Measurements from ENCODE around the gene CTBP1. TPM values are rescaled to one million over a fixed set of nuclear protein-coding genes. Genes with fewer than 3 reads are reported as not detected.

Gene CTBP1
- total and polyA plus RNA-seq, 2 donors (not counting 1 experiment from before 2014, with no cell fraction given), result 212 to 343 TPM

DNA sequence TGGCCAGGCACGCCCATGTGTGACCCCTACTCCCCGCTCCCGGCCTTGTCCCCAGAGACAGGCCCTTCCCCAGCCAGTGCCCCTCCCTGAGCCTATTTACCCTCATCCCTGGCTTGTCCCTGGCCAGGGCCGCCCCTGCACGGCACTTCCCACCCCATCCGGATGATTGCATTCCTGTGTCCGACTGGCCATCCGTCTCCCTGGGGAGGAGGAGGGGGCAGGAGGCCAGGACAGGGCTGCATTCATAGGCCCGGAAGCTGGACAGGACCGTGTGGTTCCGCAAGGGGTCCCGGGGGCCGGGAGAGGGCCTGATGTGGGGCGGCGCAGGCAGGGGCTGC, 22.8 kb downstream of the CTBP1 start:
- ChIA-PET CTCF (no interaction called here), POLR2A (no interaction called here)
- Histone ChIP-seq H3K9me3 (ENCODE audit: control extremely low read depth in 1 of 3, control insufficient read depth in 2 of 3, insufficient read depth in 1 of 3, low read length in 2 of 3) (peaks cover 0 to 2% (median 0%) of the 10 kb centered on the region in 3 donors), H3K27me3 (replicated peaks in 1 of 4; ENCODE audit: control extremely low read depth in 1 of 4, control insufficient read depth in 3 of 4, insufficient read depth in 4 of 4, low read length in 3 of 4) (no peaks in the 10 kb centered on the region), H3K9ac (ENCODE audit: low read length) (no peak overlapping the region), H2AFZ (ENCODE audit: insufficient read depth, low read depth, low read length, poor library complexity, severe bottlenecking) (no peak overlapping the region), H3K4me2 (replicated peaks; ENCODE audit: low read depth, low read length, poor library complexity, severe bottlenecking) (no peak overlapping the region), H3K79me2 (ENCODE audit: control insufficient read depth, insufficient read depth, low read length) (peaks cover 74% of the 10 kb centered on the region), H3K4me3 (ENCODE audit: control extremely low read depth in 1 of 5, extremely low read depth in 1 of 5, insufficient read depth in 1 of 5, low read depth in 2 of 5, low read length in 4 of 5) (no peak overlapping the region), H3K4me1 (ENCODE audit: control insufficient read depth in 2 of 2, insufficient read depth in 2 of 2, low read length in 2 of 2) (peaks cover 0 to 3% of the 10 kb centered on the region in 2 donors), H3K36me3 (replicated peaks in 1 of 2; ENCODE audit: control extremely low read depth in 1 of 2, control insufficient read depth in 1 of 2, extremely low read depth in 1 of 2, insufficient read depth in 2 of 2, low read length in 1 of 2) (peaks cover 0 to 79% of the 10 kb centered on the region in 2 experiments), H4K20me1 (ENCODE audit: control insufficient read depth, insufficient read depth, low read length, poor library complexity, severe bottlenecking) (peaks cover 76% of the 10 kb centered on the region), H3K27ac (ENCODE audit: low read length in 2 of 2) (no peak overlapping the region)
- Mint-ChIP-seq H3K27ac (no peak overlapping the region), H3K9me3 (ENCODE audit: insufficient read depth) (no peaks in the 10 kb centered on the region), H3K4me1 (peaks cover 10% of the 10 kb centered on the region), H3K27me3 (no peaks in the 10 kb centered on the region), H3K4me3 (no peak overlapping the region)
- intact Hi-C loops (cut with micrococcal nuclease), result no loop called here
- WGBS (ENCODE audit: insufficient coverage), result 99% methylated on average over 12 of the region's 15 CpGs
- DNase-seq, result no peak
- TF ChIP-seq, protein P1, sequence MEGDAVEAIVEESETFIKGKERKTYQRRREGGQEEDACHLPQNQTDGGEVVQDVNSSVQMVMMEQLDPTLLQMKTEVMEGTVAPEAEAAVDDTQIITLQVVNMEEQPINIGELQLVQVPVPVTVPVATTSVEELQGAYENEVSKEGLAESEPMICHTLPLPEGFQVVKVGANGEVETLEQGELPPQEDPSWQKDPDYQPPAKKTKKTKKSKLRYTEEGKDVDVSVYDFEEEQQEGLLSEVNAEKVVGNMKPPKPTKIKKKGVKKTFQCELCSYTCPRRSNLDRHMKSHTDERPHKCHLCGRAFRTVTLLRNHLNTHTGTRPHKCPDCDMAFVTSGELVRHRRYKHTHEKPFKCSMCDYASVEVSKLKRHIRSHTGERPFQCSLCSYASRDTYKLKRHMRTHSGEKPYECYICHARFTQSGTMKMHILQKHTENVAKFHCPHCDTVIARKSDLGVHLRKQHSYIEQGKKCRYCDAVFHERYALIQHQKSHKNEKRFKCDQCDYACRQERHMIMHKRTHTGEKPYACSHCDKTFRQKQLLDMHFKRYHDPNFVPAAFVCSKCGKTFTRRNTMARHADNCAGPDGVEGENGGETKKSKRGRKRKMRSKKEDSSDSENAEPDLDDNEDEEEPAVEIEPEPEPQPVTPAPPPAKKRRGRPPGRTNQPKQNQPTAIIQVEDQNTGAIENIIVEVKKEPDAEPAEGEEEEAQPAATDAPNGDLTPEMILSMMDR (IDR thresholded peaks at IDR 0.05), result no peak
- TF ChIP-seq EZH2 (IDR thresholded peaks at IDR 0.05; ENCODE audit: borderline replicate concordance, insufficient read depth, low read depth, low read length, poor library complexity, severe bottlenecking), result no peak
- ATAC-seq (ENCODE audit: low read depth), result no peak

DNA sequence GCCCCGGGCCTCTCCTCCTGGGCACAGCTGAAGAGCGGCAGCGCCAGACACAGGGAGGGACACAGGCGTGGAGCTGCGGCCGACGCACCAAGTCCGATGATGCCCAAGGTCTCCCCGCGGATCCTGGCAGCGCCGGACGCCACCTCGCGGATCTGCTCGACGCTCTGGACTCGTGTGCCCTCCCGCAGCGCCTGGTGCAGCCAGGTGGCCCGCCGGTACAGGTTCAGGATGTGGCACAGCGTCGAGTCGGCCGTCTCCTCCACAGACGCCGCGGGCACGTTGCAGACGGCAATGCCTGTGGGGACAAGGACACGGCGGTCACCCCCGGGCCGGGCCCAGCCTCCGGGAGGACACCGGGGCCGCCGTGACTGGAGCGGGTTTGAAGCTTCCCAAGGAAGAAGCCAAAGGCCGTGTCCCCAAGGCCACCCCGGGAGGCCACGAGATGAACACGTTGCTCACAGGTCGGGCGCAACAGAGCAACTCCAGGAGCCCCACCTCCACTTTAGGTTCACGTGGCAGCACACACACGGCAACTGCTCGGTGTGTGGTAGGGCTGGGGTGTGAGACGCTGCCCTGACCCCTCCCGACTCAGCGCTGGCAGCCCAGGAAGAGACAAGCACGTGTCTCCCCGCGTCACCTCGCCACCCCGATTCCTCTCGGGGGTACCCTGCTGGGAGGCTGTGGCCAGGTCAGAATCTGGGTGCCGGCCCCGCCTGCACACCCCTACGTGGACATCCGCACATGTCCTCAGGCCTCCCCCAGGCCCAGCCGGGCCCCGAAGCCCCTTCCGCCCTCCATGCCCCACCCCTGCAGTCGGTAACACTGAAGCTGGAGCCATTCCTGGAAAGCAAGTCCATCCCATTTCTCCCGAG, 23.4 kb downstream of the CTBP1 start:
- no peak overlapping the region for H3K27ac Mint-ChIP-seq
- no peak overlapping the region for H3K4me3 Mint-ChIP-seq
- peaks cover 73% of the 10 kb centered on the region for H4K20me1 ChIP-seq (ENCODE audit: control insufficient read depth, insufficient read depth, low read length, poor library complexity, severe bottlenecking)

More for the DNA sequence above, 23.4 kb downstream of the CTBP1 start:
- Histone ChIP-seq H3K79me2 (ENCODE audit: control insufficient read depth, insufficient read depth, low read length) (peaks cover 74% of the 10 kb centered on the region), H2AFZ (ENCODE audit: insufficient read depth, low read depth, low read length, poor library complexity, severe bottlenecking) (no peak overlapping the region), H3K9ac (ENCODE audit: low read length) (no peak overlapping the region), H3K27ac (ENCODE audit: low read length in 2 of 2) (no peak overlapping the region), H3K4me1 (ENCODE audit: control insufficient read depth in 2 of 2, insufficient read depth in 2 of 2, low read length in 2 of 2) (peaks cover 2 to 9% of the 10 kb centered on the region in 2 donors), H3K9me3 (ENCODE audit: control extremely low read depth in 1 of 3, control insufficient read depth in 2 of 3, insufficient read depth in 1 of 3, low read length in 2 of 3) (peaks cover 0 to 2% (median 0%) of the 10 kb centered on the region in 3 donors), H3K4me2 (replicated peaks; ENCODE audit: low read depth, low read length, poor library complexity, severe bottlenecking) (no peak overlapping the region), H3K27me3 (replicated peaks in 1 of 4; ENCODE audit: control extremely low read depth in 1 of 4, control insufficient read depth in 3 of 4, insufficient read depth in 4 of 4, low read length in 3 of 4) (no peaks in the 10 kb centered on the region), H3K36me3 (replicated peaks in 1 of 2; ENCODE audit: control extremely low read depth in 1 of 2, control insufficient read depth in 1 of 2, extremely low read depth in 1 of 2, insufficient read depth in 2 of 2, low read length in 1 of 2) (peaks cover 0 to 78% of the 10 kb centered on the region in 2 experiments), H3K4me3 (ENCODE audit: control extremely low read depth in 1 of 5, extremely low read depth in 1 of 5, insufficient read depth in 1 of 5, low read depth in 2 of 5, low read length in 4 of 5) (no peak overlapping the region)
- H3K4me1 Mint-ChIP-seq, result peaks cover 14% of the 10 kb centered on the region
- 98% methylated on average over 65 of the region's 67 CpGs for WGBS (ENCODE audit: insufficient coverage)
- DNase-seq (no peak), ATAC-seq (ENCODE audit: low read depth) (no peak)
- H3K9me3 Mint-ChIP-seq (ENCODE audit: insufficient read depth), result no peaks in the 10 kb centered on the region
- H3K27me3 Mint-ChIP-seq, result no peaks in the 10 kb centered on the region
- ChIA-PET CTCF (no interaction called here), POLR2A (no interaction called here)
- no peak for TF ChIP-seq EZH2 (IDR thresholded peaks at IDR 0.05; ENCODE audit: borderline replicate concordance, insufficient read depth, low read depth, low read length, poor library complexity, severe bottlenecking)
- TF ChIP-seq, protein P1 (IDR thresholded peaks at IDR 0.05), result no peak
- intact Hi-C loops (cut with micrococcal nuclease), result no loop called here
